ENCODE results near the gene SLC25A19.

GRCh38 chr17:75277664-75278071 lies 11.6 kb downstream of the SLC25A19 start:
- TF ChIP-seq POLR2A (IDR thresholded peaks at IDR 0.05; ENCODE audit: low read length) = no peak
- no peak for TF ChIP-seq GATA1 (IDR thresholded peaks at IDR 0.05; ENCODE audit: low read depth, low read length)
